Lung (tissue), 12 donors: ENCODE measurements around the gene KRTAP12-3. TPM values are rescaled to one million over a fixed set of nuclear protein-coding genes. Genes with fewer than 3 reads are reported as not detected.

ENCODE experiments used
- ATAC-seq: fragments of 200-7000 bp; cut with Tn5 transposase; one replicate; pipeline ENCODE4 v1.9.1; 2020; ENCODE audit warnings: moderate number of reproducible peaks; ENCODE audit not compliant: insufficient read depth, low FRiP score
- DNase-seq, 3 donors: peaks; one replicate each; pipeline ENCODE4 v3.0.0-alpha.2; 2013 to 2017
- H3K27ac ChIP-seq, 2 donors: one replicate each; pipeline ENCODE4 v1.5.1; 2013; ENCODE audit warnings: mild to moderate bottlenecking in 2 of 2, moderate library complexity in 2 of 2, control low read depth in 1 of 2, inconsistent platforms in 1 of 2, low read depth in 1 of 2, low read length in 1 of 2
- H3K27me3 ChIP-seq, 3 donors: one replicate each; pipeline ENCODE4 v1.5.1; 2013; ENCODE audit warnings: low read length in 2 of 3; ENCODE audit not compliant: control insufficient read depth in 3 of 3, insufficient read depth in 3 of 3
- H3K36me3 ChIP-seq, 4 donors: one replicate each; pipeline ENCODE4 v1.5.1; 2013; ENCODE audit warnings: low read length in 4 of 4, mild to moderate bottlenecking in 1 of 4, moderate library complexity in 1 of 4; ENCODE audit not compliant: control insufficient read depth in 4 of 4, insufficient read depth in 4 of 4
- H3K4me1 ChIP-seq, 5 donors: one replicate each; pipeline ENCODE4 v1.5.1; 2013; ENCODE audit warnings: low read length in 5 of 5, mild to moderate bottlenecking in 2 of 5, moderate library complexity in 1 of 5; ENCODE audit not compliant: control insufficient read depth in 5 of 5, insufficient read depth in 5 of 5
- H3K4me3 ChIP-seq: one replicate; pipeline ENCODE4 v1.5.1; 2013; ENCODE audit warnings: mild to moderate bottlenecking, control low read depth, moderate library complexity
- H3K9ac ChIP-seq, 2 donors: one replicate each; pipeline ENCODE4 v1.5.1; 2013; ENCODE audit warnings: low read length in 2 of 2, control low read depth in 1 of 2; ENCODE audit not compliant: insufficient read depth in 1 of 2
- H3K9me3 ChIP-seq, 4 donors: one replicate each; pipeline ENCODE4 v1.5.1; 2013; ENCODE audit warnings: low read length in 3 of 4, mild to moderate bottlenecking in 1 of 4, moderate library complexity in 1 of 4; ENCODE audit not compliant: control insufficient read depth in 4 of 4, insufficient read depth in 3 of 4
- WGBS, 2 donors: extraction: QIAGEN DNeasy Blood & Tissue Kit; methylation state at CpG; one replicate each; pipeline ENCODE4 v1.1.7; 2013; 5-methylcytosine and 5-hydroxymethylcytosine counted together
- polyA plus RNA-seq, 2 donors: library from polyadenylated mRNA; stranded (reverse); fragments of 200-250 nt; gene quantifications; one replicate each; pipeline ENCODE4 v1.2.1, GENCODE V29; 2013
- total RNA-seq, 2 donors: library from RNA; depleted of rRNA in 1 of 2; stranded (reverse); fragments of >200 nt in 1 of 2; gene quantifications; one replicate each; pipeline ENCODE4 v1.2.1, GENCODE V29; 2014 to 2021
- TF ChIP-seq, protein P1 (sequence below): IDR thresholded peaks from 2 replicates; pipeline ENCODE4 v1.5.1; 2012; ENCODE audit warnings: mild to moderate bottlenecking; ENCODE audit errors: control extremely low read depth, extremely low read depth
- donor health status: control.
- donor health status: control.
- donor health status: Bipolar disorder and iron deficiency.
- donor health status: healthy.
- donor health status: DM: yes; HTN: yes; CAD: no.

KRTAP12-3 gene
- total and polyA plus RNA-seq, 4 donors = not detected

DNA sequence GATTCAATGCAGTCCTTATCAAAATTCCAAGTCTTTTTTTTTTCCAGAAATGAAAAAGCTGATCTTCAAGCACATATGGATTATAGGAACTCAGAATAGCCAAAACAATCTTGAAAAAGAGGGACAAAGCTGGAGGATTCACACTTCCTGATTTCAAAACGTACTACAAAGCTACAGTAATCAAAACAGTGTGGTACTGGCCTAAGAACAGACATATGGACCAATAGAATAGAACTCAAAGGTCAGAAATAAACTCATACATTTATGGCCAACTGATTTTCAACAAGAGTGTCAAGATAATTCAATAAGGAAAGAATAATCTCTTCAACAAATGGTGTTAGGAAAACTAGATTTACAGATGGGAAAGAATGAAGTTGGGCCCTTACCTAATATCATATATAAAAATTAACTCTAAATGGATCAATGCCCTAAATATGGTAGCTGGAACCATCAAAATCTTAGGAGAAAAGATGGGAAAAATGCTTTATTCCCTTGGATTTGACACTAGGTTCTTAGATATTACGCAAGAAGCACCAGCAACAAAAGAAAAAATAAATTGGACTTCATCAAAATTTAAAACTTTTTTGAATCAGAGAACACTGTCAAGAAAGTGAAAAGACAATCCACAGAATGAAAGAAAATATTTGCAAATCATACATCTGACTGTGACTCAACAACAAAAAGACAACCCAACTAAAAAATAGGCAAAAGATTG is 35.2 kb downstream of the KRTAP12-3 start:
- H3K9me3 ChIP-seq = peaks cover 0 to 10% (median 4%) of the 10 kb centered on the region in 4 donors
- DNase-seq (no peak), ATAC-seq (no peak)
- TF ChIP-seq, protein P1, sequence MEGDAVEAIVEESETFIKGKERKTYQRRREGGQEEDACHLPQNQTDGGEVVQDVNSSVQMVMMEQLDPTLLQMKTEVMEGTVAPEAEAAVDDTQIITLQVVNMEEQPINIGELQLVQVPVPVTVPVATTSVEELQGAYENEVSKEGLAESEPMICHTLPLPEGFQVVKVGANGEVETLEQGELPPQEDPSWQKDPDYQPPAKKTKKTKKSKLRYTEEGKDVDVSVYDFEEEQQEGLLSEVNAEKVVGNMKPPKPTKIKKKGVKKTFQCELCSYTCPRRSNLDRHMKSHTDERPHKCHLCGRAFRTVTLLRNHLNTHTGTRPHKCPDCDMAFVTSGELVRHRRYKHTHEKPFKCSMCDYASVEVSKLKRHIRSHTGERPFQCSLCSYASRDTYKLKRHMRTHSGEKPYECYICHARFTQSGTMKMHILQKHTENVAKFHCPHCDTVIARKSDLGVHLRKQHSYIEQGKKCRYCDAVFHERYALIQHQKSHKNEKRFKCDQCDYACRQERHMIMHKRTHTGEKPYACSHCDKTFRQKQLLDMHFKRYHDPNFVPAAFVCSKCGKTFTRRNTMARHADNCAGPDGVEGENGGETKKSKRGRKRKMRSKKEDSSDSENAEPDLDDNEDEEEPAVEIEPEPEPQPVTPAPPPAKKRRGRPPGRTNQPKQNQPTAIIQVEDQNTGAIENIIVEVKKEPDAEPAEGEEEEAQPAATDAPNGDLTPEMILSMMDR = no peak
- H3K4me1 ChIP-seq = no peaks in the 10 kb centered on the region
- H3K27me3 ChIP-seq = peaks cover 0 to 17% (median 2%) of the 10 kb centered on the region in 3 donors
- H3K27ac ChIP-seq = no peak overlapping the region
- H3K36me3 ChIP-seq = no peaks in the 10 kb centered on the region
- H3K4me3 ChIP-seq = no peak overlapping the region
- no peak overlapping the region for H3K9ac ChIP-seq
- 49 to 50% methylated on average over 2 of the region's 2 CpGs for WGBS, 2 donors

DNA sequence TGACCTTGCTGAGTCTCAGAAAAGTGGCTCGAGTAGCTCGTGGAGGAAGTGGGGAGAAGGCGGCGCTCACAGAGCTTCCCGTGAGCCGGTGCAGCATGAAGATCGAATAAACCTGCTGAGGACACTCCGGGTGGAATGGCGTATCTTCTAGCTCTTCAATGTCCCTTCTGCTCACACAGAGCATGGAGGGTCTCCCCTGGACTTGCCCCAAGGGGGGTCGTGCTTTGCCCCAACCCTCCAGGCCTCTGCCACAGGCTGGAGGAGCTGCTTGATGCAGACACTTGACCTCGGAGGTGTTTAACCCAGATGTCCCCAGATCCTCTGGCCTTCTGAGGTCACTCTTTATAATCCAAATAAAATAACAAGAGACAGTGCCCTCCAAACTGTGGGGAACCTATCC is 37.0 kb downstream of the KRTAP12-3 start:
- Histone ChIP-seq H3K27me3 (peaks cover 2 to 20% (median 6%) of the 10 kb centered on the region in 3 donors), H3K4me1 (no peaks in the 10 kb centered on the region), H3K36me3 (no peaks in the 10 kb centered on the region), H3K9ac (no peak overlapping the region), H3K9me3 (peaks cover 0 to 6% (median 4%) of the 10 kb centered on the region in 4 donors), H3K4me3 (no peak overlapping the region), H3K27ac (no peak overlapping the region)
- 69 to 74% methylated on average over 11 of the region's 11 CpGs for WGBS, 2 donors
- DNase-seq (no peak), ATAC-seq (no peak)
- TF ChIP-seq, protein P1 = no peak

GRCh38 chr21:44695184-44695583 is 37.5 kb downstream of the KRTAP12-3 start:
- WGBS, 2 donors = 68 to 75% methylated on average over 8 of the region's 8 CpGs
- Histone ChIP-seq H3K4me1 (no peaks in the 10 kb centered on the region), H3K9me3 (peaks cover 0 to 6% (median 4%) of the 10 kb centered on the region in 4 donors), H3K36me3 (no peaks in the 10 kb centered on the region), H3K27ac (no peak overlapping the region), H3K9ac (no peak overlapping the region), H3K4me3 (no peak overlapping the region), H3K27me3 (peaks cover 2 to 20% (median 7%) of the 10 kb centered on the region in 3 donors)
- ATAC-seq = no peak
- TF ChIP-seq, protein P1 = no peak
- DNase-seq = no peak
